Mesendoderm (in vitro differentiated cells): Measurements from ENCODE around the gene ELF2.

ENCODE experiments used
- DNase-seq: peaks from one replicate; pipeline ENCODE4 v3.0.0; 2013
- H2AK5ac ChIP-seq: 2 replicates; pipeline ENCODE4 v1.6.1; 2013; ENCODE audit warnings: low read length, inconsistent platforms
- H2BK120ac ChIP-seq: 2 replicates; pipeline ENCODE4 v1.6.1; 2013; ENCODE audit warnings: low read depth, mild to moderate bottlenecking, low read length, moderate library complexity, mixed read lengths
- H2BK15ac ChIP-seq: replicated peaks from 2 replicates; pipeline ENCODE4 v1.6.1; 2013; ENCODE audit warnings: low read depth, mild to moderate bottlenecking, moderate library complexity
- H2BK5ac ChIP-seq: 2 replicates; pipeline ENCODE4 v1.6.1; 2013; ENCODE audit warnings: low read length, inconsistent platforms
- H3K18ac ChIP-seq: 2 replicates; pipeline ENCODE4 v1.6.1; 2013; ENCODE audit warnings: mild to moderate bottlenecking, low read length, mixed read lengths
- H3K23ac ChIP-seq: one replicate; pipeline ENCODE4 v1.6.1; 2013; ENCODE audit warnings: low read length
- H3K27ac ChIP-seq: 2 replicates; pipeline ENCODE4 v1.5.1; 2013; ENCODE audit warnings: low read depth, mild to moderate bottlenecking, inconsistent platforms, low read length, moderate library complexity
- H3K27me3 ChIP-seq: 2 replicates; pipeline ENCODE4 v1.6.1; 2013; ENCODE audit warnings: low read length, control low read depth, mild to moderate bottlenecking, inconsistent platforms; ENCODE audit not compliant: insufficient read depth, poor library complexity
- H3K36me3 ChIP-seq: 2 replicates; pipeline ENCODE4 v1.6.1; 2013; ENCODE audit warnings: low read length, inconsistent platforms; ENCODE audit not compliant: control insufficient read depth, insufficient read depth
- H3K4ac ChIP-seq: one replicate; pipeline ENCODE4 v1.6.1; 2013; ENCODE audit warnings: low read depth, mild to moderate bottlenecking, low read length, moderate library complexity
- H3K4me1 ChIP-seq: 2 replicates; pipeline ENCODE4 v1.6.1; 2013; ENCODE audit warnings: low read depth, low read length, inconsistent platforms; ENCODE audit not compliant: control insufficient read depth
- H3K4me2 ChIP-seq: 2 replicates; pipeline ENCODE4 v1.6.1; 2013; ENCODE audit warnings: low read length
- H3K4me3 ChIP-seq: 2 replicates; pipeline ENCODE4 v1.5.1; 2013; ENCODE audit warnings: mild to moderate bottlenecking, low read length
- H3K56ac ChIP-seq: one replicate; pipeline ENCODE4 v1.6.1; 2013; ENCODE audit warnings: low read length
- H3K79me1 ChIP-seq: 2 replicates; pipeline ENCODE4 v1.6.1; 2013; ENCODE audit warnings: low read length, inconsistent platforms
- H3K79me2 ChIP-seq: 2 replicates; pipeline ENCODE4 v1.6.1; 2013; ENCODE audit warnings: mild to moderate bottlenecking, low read length; ENCODE audit not compliant: control insufficient read depth, insufficient read depth
- H3K9ac ChIP-seq: 2 replicates; pipeline ENCODE4 v1.6.1; 2013; ENCODE audit warnings: low read length, inconsistent platforms
- H4K5ac ChIP-seq: one replicate; pipeline ENCODE4 v1.6.1; 2013; ENCODE audit warnings: low read length
- H4K8ac ChIP-seq: one replicate; pipeline ENCODE4 v1.6.1; 2013; ENCODE audit warnings: low read depth, mild to moderate bottlenecking, control low read depth, low read length, moderate library complexity
- WGBS: extraction: QIAGEN DNeasy Blood & Tissue Kit; methylation state at CpG from one replicate; pipeline ENCODE4 v1.1.7; 2013; ENCODE audit warnings: low lambda C conversion rate, missing lambda C conversion rate; ENCODE audit not compliant: insufficient coverage; ENCODE audit errors: extremely low coverage; 5-methylcytosine and 5-hydroxymethylcytosine counted together

The ELF2 gene

GRCh38 chr4:139015948-139016471 is 161.0 kb downstream of the ELF2 start:
- no peak overlapping the region for H3K23ac ChIP-seq
- peak overlapping the region; percentile 92 for H2BK120ac ChIP-seq
- no peak overlapping the region for H2BK5ac ChIP-seq
- H3K36me3 ChIP-seq = peaks cover 2% of the 10 kb centered on the region
- H2BK15ac ChIP-seq = no peak overlapping the region
- peak; percentile 53 for DNase-seq
- H3K9ac ChIP-seq = peak overlapping the region; percentile 81
- peaks cover 20% of the 10 kb centered on the region for H3K4me1 ChIP-seq
- no peaks in the 10 kb centered on the region for H3K27me3 ChIP-seq
- H3K4ac ChIP-seq = peak overlapping the region; percentile 85
- no peak overlapping the region for H2AK5ac ChIP-seq
- no peak overlapping the region for H3K4me2 ChIP-seq
- no CpG with 5 or more reads among the region's 55 CpGs for WGBS
- no peak overlapping the region for H4K5ac ChIP-seq
- peak overlapping the region; percentile 77 for H3K4me3 ChIP-seq
- peak overlapping the region; percentile 89 for H3K27ac ChIP-seq
- peaks cover 44% of the 10 kb centered on the region for H3K79me2 ChIP-seq
- H3K56ac ChIP-seq = peak overlapping the region; percentile 86
- peak overlapping the region; percentile 99 for H3K18ac ChIP-seq
- H4K8ac ChIP-seq = no peak overlapping the region
- peaks cover 3% of the 10 kb centered on the region for H3K79me1 ChIP-seq

- Histone ChIP-seq H3K36me3 (peaks cover 2% of the 10 kb centered on the region), H2AK5ac (no peak within 1 kb of the TSS), H3K27ac (peak within 1 kb of the TSS; percentile 89), H4K8ac (no peak within 1 kb of the TSS), H3K79me2 (peaks cover 38% of the 10 kb centered on the region), H3K56ac (peak within 1 kb of the TSS; percentile 86), H3K79me1 (peaks cover 3% of the 10 kb centered on the region), H2BK120ac (peak within 1 kb of the TSS; percentile 92), H3K27me3 (no peaks in the 10 kb centered on the region), H3K9ac (peak within 1 kb of the TSS; percentile 81), H3K23ac (no peak within 1 kb of the TSS), H3K4me2 (peak within 1 kb of the TSS; percentile 72), H3K4me3 (peak within 1 kb of the TSS; percentile 77), H3K18ac (peak within 1 kb of the TSS; percentile 99), H3K4me1 (peaks cover 20% of the 10 kb centered on the region), H3K4ac (peak within 1 kb of the TSS; percentile 93), H2BK15ac (no peak within 1 kb of the TSS), H4K5ac (no peak within 1 kb of the TSS), H2BK5ac (peak within 1 kb of the TSS; percentile 38)
- DNase-seq = peak; percentile 97
- no CpG with 5 or more reads among the region's 62 CpGs for WGBS
These were observed 161.6 kb downstream of the ELF2 start, which contains the start of gene NOCT for GRCh38 chr4:139015269-139015947. Gene NOCT (plus strand): TSS chr4:139015781. CDS start chr4:139015982, 201 bp downstream.

- peaks cover 31% of the 10 kb centered on the region for H3K79me2 ChIP-seq
- peak overlapping the region; percentile 67 for H3K9ac ChIP-seq
- H3K56ac ChIP-seq = peak overlapping the region; percentile 86
- H2BK5ac ChIP-seq = peak overlapping the region; percentile 38
- peak overlapping the region; percentile 39 for H2BK120ac ChIP-seq
- no peaks in the 10 kb centered on the region for H3K27me3 ChIP-seq
- DNase-seq = peak; percentile 94
- peak overlapping the region; percentile 93 for H3K4ac ChIP-seq
- H3K36me3 ChIP-seq = peaks cover 1% of the 10 kb centered on the region
- H3K23ac ChIP-seq = no peak overlapping the region
- H2AK5ac ChIP-seq = no peak overlapping the region
- peak overlapping the region; percentile 89 for H3K27ac ChIP-seq
- H3K4me2 ChIP-seq = peak overlapping the region; percentile 72
- H2BK15ac ChIP-seq = no peak overlapping the region
- peak overlapping the region; percentile 27 for H3K4me3 ChIP-seq
- peaks cover 2% of the 10 kb centered on the region for H3K79me1 ChIP-seq
- H4K5ac ChIP-seq = no peak overlapping the region
- H3K4me1 ChIP-seq = peaks cover 16% of the 10 kb centered on the region
- no peak overlapping the region for H4K8ac ChIP-seq
- 100% methylated on average over 1 of the region's 9 CpGs for WGBS
- H3K18ac ChIP-seq = peak overlapping the region; percentile 88
These were observed 162.4 kb downstream of the ELF2 start for GRCh38 chr4:139014371-139015268.

- Histone ChIP-seq H2BK120ac (no peak overlapping the region), H2AK5ac (no peak overlapping the region), H3K23ac (no peak overlapping the region), H3K27ac (no peak overlapping the region), H3K56ac (no peak overlapping the region), H4K8ac (no peak overlapping the region), H4K5ac (no peak overlapping the region), H3K18ac (no peak overlapping the region), H3K27me3 (no peaks in the 10 kb centered on the region), H2BK15ac (no peak overlapping the region), H3K4me2 (no peak overlapping the region), H2BK5ac (no peak overlapping the region), H3K79me1 (no peaks in the 10 kb centered on the region), H3K4ac (no peak overlapping the region), H3K4me3 (no peak overlapping the region), H3K4me1 (peaks cover 11% of the 10 kb centered on the region), H3K36me3 (no peaks in the 10 kb centered on the region), H3K9ac (no peak overlapping the region), H3K79me2 (peaks cover 7% of the 10 kb centered on the region)
- WGBS = no CpG with 5 or more reads among the region's 16 CpGs
- no peak for DNase-seq
These were observed 165.6 kb downstream of the ELF2 start for GRCh38 chr4:139011225-139011950.

GRCh38 chr4:139009702-139010101 is 167.3 kb downstream of the ELF2 start:
- no CpG with 5 or more reads among the region's 1 CpG for WGBS
- no peaks in the 10 kb centered on the region for H3K79me2 ChIP-seq
- H3K27me3 ChIP-seq = no peaks in the 10 kb centered on the region

More at GRCh38 chr4:139009702-139010101, 167.3 kb downstream of the ELF2 start:
- H3K36me3 ChIP-seq = no peaks in the 10 kb centered on the region
- H2BK120ac ChIP-seq = no peak overlapping the region
- peak overlapping the region; percentile 51 for H3K18ac ChIP-seq
- H2BK5ac ChIP-seq = no peak overlapping the region
- peaks cover 6% of the 10 kb centered on the region for H3K4me1 ChIP-seq
- H3K27ac ChIP-seq = no peak overlapping the region
- no peak overlapping the region for H4K8ac ChIP-seq
- no peak overlapping the region for H3K4ac ChIP-seq
- H3K4me3 ChIP-seq = no peak overlapping the region
- H4K5ac ChIP-seq = no peak overlapping the region
- no peak overlapping the region for H3K56ac ChIP-seq
- no peak overlapping the region for H2AK5ac ChIP-seq
- DNase-seq = no peak
- H3K9ac ChIP-seq = no peak overlapping the region
- H3K4me2 ChIP-seq = no peak overlapping the region
- H3K23ac ChIP-seq = no peak overlapping the region
- no peaks in the 10 kb centered on the region for H3K79me1 ChIP-seq
- no peak overlapping the region for H2BK15ac ChIP-seq
